CD4-positive, alpha-beta T cell (primary cell): ENCODE results near the gene ADK. TPM values are rescaled to one million over a fixed set of nuclear protein-coding genes. Genes with fewer than 3 reads are reported as not detected.

Source experiments
- ATAC-seq: fragments of 200-7000 bp; cut with Tn5 transposase; one replicate; pipeline ENCODE4 v1.10.0; 2022; ENCODE audit warnings: mild to moderate bottlenecking; ENCODE audit not compliant: poor library complexity
- CTCF ChIA-PET: fragments of 350-600 bp; sonication (Branson Sonifier 250); formaldehyde crosslinking; loops from one replicate; lab custom pipeline; 2021; ENCODE audit warnings: antibody characterized with exemption, inconsistent platforms; lab: Charles Lee
- POLR2A ChIA-PET: fragments of 350-600 bp; sonication (Branson Sonifier 250); formaldehyde crosslinking; loops from one replicate; lab custom pipeline; 2021; ENCODE audit warnings: antibody characterized with exemption, inconsistent platforms; lab: Charles Lee
- DNase-seq, 14 experiments: peaks; one replicate each; pipeline ENCODE4 v3.0.0-alpha.2; 2013 to 2020; ENCODE audit warnings: mixed read lengths in 2 of 14
- H3K27ac ChIP-seq, 2 donors: one replicate each; pipeline versions ENCODE4 v1.5.1 to v1.7.0; 2013; ENCODE audit warnings: low read length in 2 of 2, low read depth in 1 of 2, mild to moderate bottlenecking in 1 of 2
- H3K27me3 ChIP-seq, 2 experiments: 1 replicate in 1 of 2; 2 replicates in 1 of 2; pipeline versions ENCODE4 v1.6.1 to v1.7.0; 2013; ENCODE audit warnings: low read length in 2 of 2, control low read depth in 1 of 2, mild to moderate bottlenecking in 1 of 2, moderate library complexity in 1 of 2; ENCODE audit not compliant: insufficient read depth in 2 of 2, control insufficient read depth in 1 of 2
- H3K36me3 ChIP-seq: one replicate; pipeline ENCODE4 v1.6.1; 2013; ENCODE audit warnings: low read length, control low read depth; ENCODE audit not compliant: insufficient read depth
- H3K4me1 ChIP-seq: one replicate; pipeline ENCODE4 v1.6.1; 2013; ENCODE audit warnings: low read length, control low read depth; ENCODE audit not compliant: insufficient read depth
- H3K4me3 ChIP-seq: one replicate; pipeline ENCODE4 v1.5.1; 2013; ENCODE audit warnings: mild to moderate bottlenecking, low read length, moderate library complexity
- H3K9me3 ChIP-seq, 2 experiments: 1 replicate in 1 of 2; 2 replicates in 1 of 2; pipeline versions ENCODE4 v1.6.1 to v1.7.0; 2013; ENCODE audit warnings: low read length in 2 of 2, mild to moderate bottlenecking in 2 of 2, control low read depth in 1 of 2, moderate library complexity in 1 of 2; ENCODE audit not compliant: control insufficient read depth in 1 of 2, insufficient read depth in 1 of 2
- H3K27ac Mint-ChIP-seq: one replicate; pipeline ENCODE4 v1.8.0; 2020; ENCODE audit warnings: mixed read lengths
- H3K27me3 Mint-ChIP-seq: one replicate; pipeline ENCODE4 v1.8.0; 2021; ENCODE audit warnings: mixed read lengths
- H3K36me3 Mint-ChIP-seq: one replicate; pipeline ENCODE4 v1.8.0; 2021; ENCODE audit warnings: low read depth, mixed read lengths
- H3K4me1 Mint-ChIP-seq: one replicate; pipeline ENCODE4 v1.8.0; 2021; ENCODE audit warnings: low read depth, mixed read lengths
- H3K4me3 Mint-ChIP-seq: one replicate; pipeline ENCODE4 v1.8.0; 2020; ENCODE audit warnings: mild to moderate bottlenecking, mixed read lengths
- H3K9me3 Mint-ChIP-seq: one replicate; pipeline ENCODE4 v1.8.0; 2020; ENCODE audit warnings: mixed read lengths
- CTCF ChIP-seq: fragments of 200-600 bp; IDR thresholded peaks from one replicate; pipeline ENCODE4 v1.8.0; 2022; ENCODE audit warnings: antibody characterized with exemption, mild to moderate bottlenecking
- intact Hi-C, 2 experiments: fragments of 100-400 bp; cut with DNase I in 1 of 2; cut with micrococcal nuclease in 1 of 2; formaldehyde crosslinking; loops; one replicate each; pipeline versions ENCODE4 v1.15.1 to v1.9.0; 2023 to 2025; cut with DNase I, micrococcal nuclease
- total RNA-seq, 174 experiments: library from RNA in 2 of 174; stranded (reverse) in 2 of 174; gene quantifications; one replicate each; pipeline ENCODE4 v1.2.3 and lab custom pipeline; 2021 to 2026

ADK gene
- total RNA-seq, 2 experiments from 2014 or later: 15.3 to 17.6 TPM

- DNase-seq (no peak), ATAC-seq (no peak)
- H3K27me3 Mint-ChIP-seq: no peaks in the 10 kb centered on the region
- no peak for TF ChIP-seq CTCF
- H3K9me3 Mint-ChIP-seq: no peaks in the 10 kb centered on the region
- H3K4me3 Mint-ChIP-seq: no peak overlapping the region
- Histone ChIP-seq H3K4me1 (no peaks in the 10 kb centered on the region), H3K27ac (no peak overlapping the region), H3K27me3 (no peaks in the 10 kb centered on the region), H3K4me3 (no peak overlapping the region), H3K36me3 (no peaks in the 10 kb centered on the region), H3K9me3 (no peaks in the 10 kb centered on the region)
- intact Hi-C loops: no loop called here
- H3K36me3 Mint-ChIP-seq: no peaks in the 10 kb centered on the region
- ChIA-PET CTCF (no interaction called here), POLR2A (interaction anchor here (1.2 kb wide), 1 partner anchor 13 kb away, joined by 4 read pairs; the partner anchor contains the start of genes ADK and AP3M1)
- H3K27ac Mint-ChIP-seq: no peak overlapping the region
- peaks cover 18% of the 10 kb centered on the region for H3K4me1 Mint-ChIP-seq
Observed at GRCh38 chr10:74163319-74164068, 12.5 kb downstream of the ADK start.

GRCh38 chr10:74164716-74165529 lies 13.9 kb downstream of the ADK start:
- ChIA-PET CTCF (interaction anchor here (1.2 kb wide), 1 partner anchor 9 kb away, joined by 3 read pairs; no protein-coding TSS in a partner anchor), POLR2A (interaction anchor here (0.7 to 4.6 kb wide), 2 partner anchors 11 to 14 kb away, joined by 3 to 18 read pairs; partner anchors contain the start of genes ADK and AP3M1)
- intact Hi-C loops: no loop called here
- H3K4me1 ChIP-seq: peaks cover 4% of the 10 kb centered on the region
- Mint-ChIP-seq H3K27me3 (no peaks in the 10 kb centered on the region), H3K4me3 (no peak overlapping the region), H3K27ac (no peak overlapping the region), H3K9me3 (no peaks in the 10 kb centered on the region), H3K4me1 (peaks cover 26% of the 10 kb centered on the region), H3K36me3 (no peaks in the 10 kb centered on the region)
- H3K27ac ChIP-seq: no peak overlapping the region
- H3K4me3 ChIP-seq: no peak overlapping the region
- DNase-seq: no peak
- H3K36me3 ChIP-seq: no peaks in the 10 kb centered on the region
- no peak for ATAC-seq
- H3K9me3 ChIP-seq: no peaks in the 10 kb centered on the region
- no peaks in the 10 kb centered on the region for H3K27me3 ChIP-seq
- TF ChIP-seq CTCF: no peak

GRCh38 chr10:74165530-74165901 lies 14.5 kb downstream of the ADK start:
- DNase-seq (no peak), ATAC-seq (no peak)
- Histone ChIP-seq H3K27ac (no peak overlapping the region), H3K27me3 (no peaks in the 10 kb centered on the region), H3K9me3 (no peaks in the 10 kb centered on the region), H3K36me3 (no peaks in the 10 kb centered on the region), H3K4me3 (no peak overlapping the region), H3K4me1 (peaks cover 4% of the 10 kb centered on the region)
- peaks cover 26% of the 10 kb centered on the region for H3K4me1 Mint-ChIP-seq
- ChIA-PET CTCF (interaction anchor here (1.2 kb wide), 1 partner anchor 10 kb away, joined by 3 read pairs; no protein-coding TSS in a partner anchor), POLR2A (interaction anchor here (4.6 kb wide), 1 partner anchor 15 kb away, joined by 18 read pairs; the partner anchor contains the start of genes ADK and AP3M1)
- H3K36me3 Mint-ChIP-seq: no peaks in the 10 kb centered on the region
- intact Hi-C loops: no loop called here
- TF ChIP-seq CTCF: no peak
- H3K27ac Mint-ChIP-seq: no peak overlapping the region
- H3K9me3 Mint-ChIP-seq: no peaks in the 10 kb centered on the region
- H3K27me3 Mint-ChIP-seq: no peaks in the 10 kb centered on the region
- H3K4me3 Mint-ChIP-seq: no peak overlapping the region
